ENCODE data around the gene MAN2A1.

DNA sequence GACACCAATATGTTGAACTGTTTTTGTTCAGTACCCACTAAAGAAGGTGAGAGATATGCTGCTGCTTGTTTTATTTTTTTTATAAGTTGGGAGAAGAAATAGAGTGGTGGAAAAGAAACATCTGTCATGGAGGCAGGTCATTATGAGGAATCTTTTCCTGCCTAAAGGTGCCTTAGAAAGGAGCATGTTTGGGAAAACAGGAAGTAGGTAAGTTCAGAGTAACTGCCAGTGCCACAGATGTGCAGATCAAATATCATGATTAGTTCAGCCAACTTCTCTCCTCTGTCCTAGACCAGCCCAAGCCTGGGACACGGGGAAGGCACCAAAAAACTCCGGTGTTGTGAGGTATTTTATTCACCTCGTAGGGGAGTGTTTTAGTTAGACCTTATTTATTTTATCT, 144.2 kb downstream of the MAN2A1 start:
- TF ChIP-seq EP300 (IDR thresholded peaks at IDR 0.05) (no peak), POLR2AphosphoS5 (IDR thresholded peaks at IDR 0.05) (no peak)
